ENCODE data around the gene F7.

The F7 gene

GRCh38 chr13:113090415-113090770 lies 15.2 kb upstream of the F7 start:
- no peak overlapping the region for H3K27ac ChIP-seq (ENCODE audit: low read depth, low read length)

GRCh38 chr13:113090806-113091205 lies 14.8 kb upstream of the F7 start:
- TF ChIP-seq EZH2phosphoT487 (conservative IDR thresholded peaks at IDR 0.05; ENCODE audit: low read length) (no peak), CTCF (IDR thresholded peaks at IDR 0.05; ENCODE audit: insufficient read depth, low read length, poor library complexity, severe bottlenecking) (no peak)

More at GRCh38 chr13:113090415-113090770, 15.2 kb upstream of the F7 start:
- Histone ChIP-seq H2AFZ (ENCODE audit: low read depth, low read length, severe bottlenecking) (no peak overlapping the region), H4K20me1 (ENCODE audit: low read depth, low read length) (no peaks in the 10 kb centered on the region), H3K4me2 (ENCODE audit: low read depth, low read length, poor library complexity, severe bottlenecking) (no peak overlapping the region), H3K4me3 (ENCODE audit: insufficient read depth, low read length, poor library complexity, severe bottlenecking) (no peak overlapping the region), H3K9me3 (ENCODE audit: insufficient read depth, low read length) (peaks cover under 1% of the 10 kb centered on the region; the same call in 1 of the 2 replicates), H3K9me2 (replicated peaks; ENCODE audit: insufficient read depth, low read length) (no peaks in the 10 kb centered on the region), H3F3A (ENCODE audit: insufficient read depth) (no peaks in the 10 kb centered on the region), H3K79me2 (ENCODE audit: insufficient read depth, low read length) (no peaks in the 10 kb centered on the region), H3K9ac (ENCODE audit: low read length) (no peak overlapping the region), H3K36me3 (ENCODE audit: low read length) (no peaks in the 10 kb centered on the region), H3K27me3 (ENCODE audit: low read length) (no peaks in the 10 kb centered on the region)
- TF ChIP-seq CTCF (IDR thresholded peaks at IDR 0.05; ENCODE audit: insufficient read depth, low read length, poor library complexity, severe bottlenecking) (no peak), EZH2phosphoT487 (conservative IDR thresholded peaks at IDR 0.05; ENCODE audit: low read length) (no peak)

GRCh38 chr13:113091211-113091771 lies 14.3 kb upstream of the F7 start:
- no peaks in the 10 kb centered on the region for H4K20me1 ChIP-seq (ENCODE audit: low read depth, low read length)
- no peaks in the 10 kb centered on the region for H3F3A ChIP-seq (ENCODE audit: insufficient read depth)
- no peak overlapping the region for H3K4me3 ChIP-seq (ENCODE audit: insufficient read depth, low read length, poor library complexity, severe bottlenecking)
- no peak overlapping the region for H3K27ac ChIP-seq (ENCODE audit: low read depth, low read length)
- no peak overlapping the region for H2AFZ ChIP-seq (ENCODE audit: low read depth, low read length, severe bottlenecking)
- no peak for TF ChIP-seq CTCF (IDR thresholded peaks at IDR 0.05; ENCODE audit: insufficient read depth, low read length, poor library complexity, severe bottlenecking)
- no peak for TF ChIP-seq EZH2phosphoT487 (conservative IDR thresholded peaks at IDR 0.05; ENCODE audit: low read length)
- no peak overlapping the region for H3K9ac ChIP-seq (ENCODE audit: low read length)
- no peaks in the 10 kb centered on the region for H3K36me3 ChIP-seq (ENCODE audit: low read length)
- H3K4me2 ChIP-seq (ENCODE audit: low read depth, low read length, poor library complexity, severe bottlenecking), result no peak overlapping the region
- no peaks in the 10 kb centered on the region for H3K79me2 ChIP-seq (ENCODE audit: insufficient read depth, low read length)
- no peaks in the 10 kb centered on the region for H3K9me3 ChIP-seq (ENCODE audit: insufficient read depth, low read length)
- H3K9me2 ChIP-seq (replicated peaks; ENCODE audit: insufficient read depth, low read length), result no peaks in the 10 kb centered on the region
- H3K27me3 ChIP-seq (ENCODE audit: low read length), result no peaks in the 10 kb centered on the region

More at GRCh38 chr13:113090806-113091205, 14.8 kb upstream of the F7 start:
- Histone ChIP-seq H3K36me3 (ENCODE audit: low read length) (no peaks in the 10 kb centered on the region), H3K4me3 (ENCODE audit: insufficient read depth, low read length, poor library complexity, severe bottlenecking) (no peak overlapping the region), H3K79me2 (ENCODE audit: insufficient read depth, low read length) (no peaks in the 10 kb centered on the region), H3K27ac (ENCODE audit: low read depth, low read length) (no peak overlapping the region), H3K27me3 (ENCODE audit: low read length) (no peaks in the 10 kb centered on the region), H3K9ac (ENCODE audit: low read length) (no peak overlapping the region), H4K20me1 (ENCODE audit: low read depth, low read length) (no peaks in the 10 kb centered on the region), H3K9me3 (ENCODE audit: insufficient read depth, low read length) (no peaks in the 10 kb centered on the region), H3K9me2 (replicated peaks; ENCODE audit: insufficient read depth, low read length) (no peaks in the 10 kb centered on the region), H3K4me2 (ENCODE audit: low read depth, low read length, poor library complexity, severe bottlenecking) (no peak overlapping the region), H3F3A (ENCODE audit: insufficient read depth) (no peaks in the 10 kb centered on the region), H2AFZ (ENCODE audit: low read depth, low read length, severe bottlenecking) (no peak overlapping the region)
